Stimulated activated CD4-positive, alpha-beta T cell treated with anti-CD3 and anti-CD28 coated beads, Interleukin-15, amount 100 ng/mL, for 48 hours (primary cell): ENCODE results near the gene ZFP3.
"Not testable (repeated sequence)": the region's sequence is repeated elsewhere in the genome, so short reads cannot be mapped to it uniquely, and the experiment has no call there.

Source experiments
- DNase-seq, 2 donors: peaks; one replicate each; pipeline ENCODE4 v3.0.0-alpha.2; 2020; ENCODE audit warnings: low read depth in 2 of 2

The ZFP3 gene

GRCh38 chr17:5078106-5079028, at the start of gene ZFP3:
ZFP3 (plus strand) TSS chr17:5078467; CDS start chr17:5091505, 13,038 bp downstream.
- DNase-seq = peak; percentile 66 to 71

GRCh38 chr17:5030168-5030567, 48.1 kb upstream of the ZFP3 start:
- not testable (repeated sequence) for DNase-seq

- peak; percentile 69 to 82 for DNase-seq
These were observed 46.7 kb upstream of the ZFP3 start for GRCh38 chr17:5031365-5032082.

- no peak for DNase-seq
These were observed 45.4 kb upstream of the ZFP3 start for GRCh38 chr17:5032865-5033264.

- no peak for DNase-seq
These were observed 44.8 kb upstream of the ZFP3 start for GRCh38 chr17:5033352-5034015.

- DNase-seq = no peak
These were observed 44.2 kb upstream of the ZFP3 start for GRCh38 chr17:5034063-5034462.

GRCh38 chr17:5034651-5035050, 43.6 kb upstream of the ZFP3 start:
- no peak for DNase-seq

- no peak for DNase-seq
These were observed 43.0 kb upstream of the ZFP3 start, which contains the start of gene SLC52A1 for GRCh38 chr17:5035315-5035714. SLC52A1 (minus strand) TSS chr17:5035426; CDS start chr17:5034606, 820 bp downstream.

- peak in 1 of 2 donors; percentile 10 for DNase-seq
These were observed 35.9 kb upstream of the ZFP3 start for GRCh38 chr17:5042157-5043022.

GRCh38 chr17:5043524-5043923, 34.7 kb upstream of the ZFP3 start:
- no peak for DNase-seq

- DNase-seq = no peak
These were observed 33.6 kb upstream of the ZFP3 start for GRCh38 chr17:5044630-5045029.

GRCh38 chr17:5045496-5045895, 32.8 kb upstream of the ZFP3 start:
- DNase-seq = no peak

- DNase-seq = no peak
These were observed 30.8 kb upstream of the ZFP3 start for GRCh38 chr17:5047446-5047845.

- no peak for DNase-seq
These were observed 28.9 kb upstream of the ZFP3 start for GRCh38 chr17:5049314-5049841.

GRCh38 chr17:5050278-5050677, 28.0 kb upstream of the ZFP3 start:
- no peak for DNase-seq

- DNase-seq = no peak
These were observed 22.7 kb upstream of the ZFP3 start for GRCh38 chr17:5055543-5055942.

- no peak for DNase-seq
These were observed 13.0 kb upstream of the ZFP3 start for GRCh38 chr17:5065227-5065744.

- no peak for DNase-seq
These were observed 10.0 kb upstream of the ZFP3 start for GRCh38 chr17:5068236-5068635.

GRCh38 chr17:5069724-5070123, 8.5 kb upstream of the ZFP3 start:
- no peak for DNase-seq

- not testable (repeated sequence) for DNase-seq
These were observed 2.8 kb upstream of the ZFP3 start for GRCh38 chr17:5075472-5075871.

- not testable (repeated sequence) for DNase-seq
These were observed 992 bp upstream of the ZFP3 start for GRCh38 chr17:5077275-5077674.
